HCT116 (cell line): ENCODE data around the gene RGS8. TPM values are rescaled to one million over a fixed set of nuclear protein-coding genes. Genes with fewer than 3 reads are reported as not detected.

ENCODE experiments used
- ATAC-seq: fragments of 200-7000 bp; cut with Tn5 transposase; 2 replicates; pipeline ENCODE4 v1.9.1; 2020; ENCODE audit warnings: mild to moderate bottlenecking, moderate library complexity
- BruUV-seq: library from RNA; stranded (reverse); fragments of 400-500 nt; replicated peaks from 2 replicates; lab custom pipeline; 2021; lab: Mats Ljungman, UMichigan
- CTCF ChIA-PET: fragments of 300-600 bp; sonication (Branson Sonifier 250); formaldehyde crosslinking; loops from one replicate; lab custom pipeline; 2021; ENCODE audit warnings: antibody characterized with exemption; lab: Charles Lee
- POLR2A ChIA-PET: fragments of 300-600, 350-600 bp; sonication (Branson Sonifier 250); formaldehyde crosslinking; loops from one replicate; lab custom pipeline; 2021; ENCODE audit warnings: antibody characterized with exemption; lab: Charles Lee
- RAD21 ChIA-PET, 2 experiments: fragments of 300-600 bp; sonication (Branson Sonifier 250); formaldehyde crosslinking; loops; one replicate each; lab custom pipeline; 2023; ENCODE audit warnings: low total read pairs in 2 of 2; ENCODE audit not compliant: uncharacterized antibody in 2 of 2, unreplicated experiment in 2 of 2, low non-redundant PET in 1 of 2; lab: Charles Lee
- DNase-seq: peaks from one replicate; pipeline ENCODE4 v3.0.0-alpha.2; 2010; ENCODE audit warnings: low read depth, low spot score
- H2AFZ ChIP-seq: fragments of 200-600 bp; shearing (Covaris generic), sonication (generic); 2 replicates; pipeline ENCODE4 v1.6.1; 2017; ENCODE audit warnings: low read depth, mixed run types, mixed read lengths, antibody characterized with exemption, low read length; ENCODE audit not compliant: poor library complexity, severe bottlenecking
- H3K27ac ChIP-seq: 2 replicates; pipeline ENCODE4 v1.5.1; 2012; ENCODE audit warnings: low read depth, low read length
- H3K27me3 ChIP-seq: fragments of 200-600 bp; sonication (generic); 2 replicates; pipeline ENCODE4 v1.6.1; 2016; ENCODE audit warnings: mixed run types, low read length, mixed read lengths; ENCODE audit not compliant: insufficient read depth
- H3K36me3 ChIP-seq, 2 experiments: fragments of 200-500 bp in 1 of 2; fragments of 200-600 bp in 1 of 2; sonication (Bioruptor generic) in 1 of 2; sonication (generic) in 1 of 2; 2 replicates each; pipeline versions ENCODE4 v1.5.1 to v1.6.1; 2014 to 2016; ENCODE audit warnings: low read length in 2 of 2, inconsistent platforms in 1 of 2, mixed read lengths in 1 of 2, mixed run types in 1 of 2; ENCODE audit not compliant: insufficient read depth in 2 of 2, control insufficient read depth in 1 of 2
- H3K4me1 ChIP-seq, 2 experiments: fragments of 200-600 bp in 1 of 2; sonication (generic) in 1 of 2; 2 replicates each; pipeline versions ENCODE4 v1.5.1 to v1.6.1; 2012 to 2017; ENCODE audit warnings: low read length in 2 of 2, inconsistent platforms in 1 of 2, mild to moderate bottlenecking in 1 of 2, mixed read lengths in 1 of 2, mixed run types in 1 of 2, moderate library complexity in 1 of 2; ENCODE audit not compliant: insufficient read depth in 2 of 2, control insufficient read depth in 1 of 2
- H3K4me2 ChIP-seq: fragments of 200-600 bp; sonication (generic); 2 replicates; pipeline ENCODE4 v1.6.1; 2017; ENCODE audit warnings: mixed run types, low read length, mixed read lengths
- H3K4me3 ChIP-seq, 2 experiments: fragments of 200-600 bp in 1 of 2; sonication (generic) in 1 of 2; replicated peaks in 1 of 2; 2 replicates each; pipeline ENCODE4 v1.5.1; 2011 to 2016; ENCODE audit warnings: low read length in 2 of 2, control low read depth in 1 of 2, low read depth in 1 of 2, mild to moderate bottlenecking in 1 of 2, mixed read lengths in 1 of 2, mixed run types in 1 of 2
- H3K79me2 ChIP-seq: fragments of 200-600 bp; sonication (generic); 2 replicates; pipeline ENCODE4 v1.6.1; 2017; ENCODE audit warnings: mild to moderate bottlenecking, mixed run types, low read length, moderate library complexity, mixed read lengths; ENCODE audit not compliant: insufficient read depth
- H3K9ac ChIP-seq: fragments of 200-600 bp; sonication (generic); 2 replicates; pipeline ENCODE4 v1.6.1; 2016; ENCODE audit warnings: low read length, mixed read lengths
- H3K9me2 ChIP-seq: fragments of 200-600 bp; sonication (generic), shearing (Covaris generic); 2 replicates; pipeline ENCODE4 v1.6.1; 2017; ENCODE audit warnings: mixed run types, mild to moderate bottlenecking, moderate library complexity; ENCODE audit not compliant: insufficient read depth
- H3K9me3 ChIP-seq, 2 experiments: fragments of 200-500 bp in 1 of 2; fragments of 200-600 bp in 1 of 2; sonication (Bioruptor generic) in 1 of 2; sonication (generic) in 1 of 2; 2 replicates each; pipeline ENCODE4 v1.6.1; 2014 to 2017; ENCODE audit warnings: low read length in 2 of 2, mixed read lengths in 2 of 2, inconsistent platforms in 1 of 2, low read depth in 1 of 2, mild to moderate bottlenecking in 1 of 2, mixed run types in 1 of 2, moderate library complexity in 1 of 2; ENCODE audit not compliant: control insufficient read depth in 1 of 2, insufficient read depth in 1 of 2
- H4K20me1 ChIP-seq: fragments of 200-600 bp; sonication (generic), shearing (Covaris generic); 2 replicates; pipeline ENCODE4 v1.6.1; 2017; ENCODE audit warnings: mixed run types, mild to moderate bottlenecking, moderate library complexity; ENCODE audit not compliant: insufficient read depth
- ATF3 ChIP-seq: IDR thresholded peaks from 2 replicates; pipeline ENCODE4 v1.6.1; 2012
- CBX3 ChIP-seq: IDR thresholded peaks from 2 replicates; pipeline ENCODE4 v1.6.1; 2012; ENCODE audit warnings: low read depth
- CEBPB ChIP-seq: IDR thresholded peaks from 2 replicates; pipeline ENCODE4 v1.6.1; 2012; ENCODE audit warnings: low read depth
- CTCF ChIP-seq, 3 experiments: fragments of 200-600 bp in 1 of 3; sonication (generic) in 1 of 3; IDR thresholded peaks in 2 of 3; conservative IDR thresholded peaks in 1 of 3; 2 replicates each; pipeline ENCODE4 v1.5.1; 2012 to 2017; ENCODE audit warnings: low read depth in 2 of 3, low read length in 2 of 3, antibody characterized with exemption in 1 of 3, borderline replicate concordance in 1 of 3, control low read depth in 1 of 3, mild to moderate bottlenecking in 1 of 3, mixed read lengths in 1 of 3, mixed run types in 1 of 3, moderate library complexity in 1 of 3; ENCODE audit not compliant: insufficient read depth in 1 of 3
- EGR1 ChIP-seq: IDR thresholded peaks from 2 replicates; pipeline ENCODE4 v1.6.1; 2012; ENCODE audit warnings: low read depth
- ELF1 ChIP-seq: IDR thresholded peaks from 2 replicates; pipeline ENCODE4 v1.6.1; 2012; ENCODE audit warnings: low read depth, borderline replicate concordance
- EZH2 ChIP-seq: fragments of 200-600 bp; sonication (generic); IDR thresholded peaks from 2 replicates; pipeline ENCODE4 v1.6.1; 2017; ENCODE audit warnings: antibody characterized with exemption, mixed run types
- EZH2phosphoT487 ChIP-seq: fragments of 200-600 bp; IDR thresholded peaks from 2 replicates; pipeline ENCODE4 v1.6.1; 2018; ENCODE audit warnings: antibody characterized with exemption, borderline replicate concordance
- JUND ChIP-seq: IDR thresholded peaks from 2 replicates; pipeline ENCODE4 v1.6.1; 2012
- POLR2A ChIP-seq: IDR thresholded peaks from 2 replicates; pipeline ENCODE4 v1.7.0; 2011; ENCODE audit warnings: borderline replicate concordance; ENCODE audit not compliant: insufficient read depth, insufficient read length; ENCODE audit errors: extremely low read depth
- RAD21 ChIP-seq: IDR thresholded peaks from 2 replicates; pipeline ENCODE4 v1.6.1; 2012; ENCODE audit warnings: low read depth, mild to moderate bottlenecking
- TCF7L2 ChIP-seq: IDR thresholded peaks from 2 replicates; pipeline ENCODE4 v1.7.0; 2011; ENCODE audit warnings: borderline replicate concordance, inconsistent platforms; ENCODE audit not compliant: insufficient read depth, insufficient read length; ENCODE audit errors: extremely low read depth
- YY1 ChIP-seq: IDR thresholded peaks from 2 replicates; pipeline ENCODE4 v1.6.1; 2011; ENCODE audit warnings: low read length, low read depth, moderate library complexity, mild to moderate bottlenecking; ENCODE audit not compliant: insufficient replicate concordance; ENCODE audit errors: extremely low read depth
- ZBTB33 ChIP-seq: IDR thresholded peaks from 2 replicates; pipeline ENCODE4 v1.6.1; 2011; ENCODE audit warnings: mild to moderate bottlenecking, low read length, moderate library complexity; ENCODE audit not compliant: insufficient replicate concordance; ENCODE audit errors: extremely low read depth
- ZFX ChIP-seq: fragments of 450-650 bp; IDR thresholded peaks from 2 replicates; pipeline ENCODE4 v1.6.1; 2017
- intact Hi-C: fragments of 100-400 bp; cut with micrococcal nuclease; formaldehyde crosslinking; loops from 2 replicates; pipeline ENCODE4 v1.10.0; 2022
- total RNA-seq: library from RNA; stranded (reverse); gene quantifications from one replicate; pipeline ENCODE4 v1.2.1, GENCODE V29; 2021; ENCODE audit not compliant: unreplicated experiment

Gene RGS8
- total RNA-seq, 1 experiment from 2014 or later: not detected

- Histone ChIP-seq H3K4me3 (no peak overlapping the region), H3K9me2 (no peaks in the 10 kb centered on the region), H3K4me2 (no peak overlapping the region), H3K79me2 (no peaks in the 10 kb centered on the region), H3K27me3 (peaks cover 6% of the 10 kb centered on the region; the same call in 1 of the 2 replicates), H3K9ac (no peak overlapping the region), H3K9me3 (no peaks in the 10 kb centered on the region), H2AFZ (no peak overlapping the region), H3K27ac (no peak overlapping the region), H3K4me1 (no peaks in the 10 kb centered on the region; a peak in 2 of 4 replicates), H4K20me1 (no peaks in the 10 kb centered on the region), H3K36me3 (no peaks in the 10 kb centered on the region)
- ChIA-PET CTCF (no interaction called here), RAD21 (no interaction called here), POLR2A (no interaction called here)
- DNase-seq: no peak
- no peak for ATAC-seq
- intact Hi-C loops: no loop called here
- no TSS peak for BruUV-seq
- no peak for TF ChIP-seq YY1
- no peak for TF ChIP-seq CEBPB
- no peak for TF ChIP-seq RAD21
- TF ChIP-seq ZBTB33: no peak
- TF ChIP-seq JUND: no peak
- TF ChIP-seq EGR1: no peak
- TF ChIP-seq EZH2: no peak
- no peak for TF ChIP-seq ZFX
- TF ChIP-seq CTCF (IDR thresholded peaks at IDR 0.05 in 2 of 3, conservative IDR thresholded peaks at IDR 0.05 in 1 of 3; ENCODE audit: borderline replicate concordance in 1 of 3, insufficient read depth in 1 of 3, low read depth in 2 of 3, low read length in 2 of 3): no peak
- no peak for TF ChIP-seq EZH2phosphoT487
- TF ChIP-seq TCF7L2: no peak
- TF ChIP-seq ELF1: no peak
- TF ChIP-seq CBX3: no peak
- no peak for TF ChIP-seq POLR2A
- TF ChIP-seq ATF3: no peak
Measured at GRCh38 chr1:182676274-182676673, 8.1 kb downstream of the RGS8 start.
